Endothelial cell of umbilical vein (primary cell): Measurements from ENCODE around the gene TLE3. TPM values are rescaled to one million over a fixed set of nuclear protein-coding genes. Genes with fewer than 3 reads are reported as not detected.

Experiments
- BruUV-seq: library from RNA; stranded (reverse); fragments of 400-500 nt; replicated peaks from 2 replicates; lab custom pipeline; 2021; lab: Mats Ljungman, UMichigan
- CTCF ChIA-PET: fragments of 300-600, 350-600 bp; sonication (Branson Sonifier 250); formaldehyde crosslinking; loops from one replicate; lab custom pipeline; 2021; ENCODE audit warnings: antibody characterized with exemption, inconsistent platforms; lab: Charles Lee
- POLR2A ChIA-PET: fragments of 300-600, 350-600 bp; sonication (Branson Sonifier 250); formaldehyde crosslinking; loops from one replicate; lab custom pipeline; 2021; ENCODE audit warnings: antibody characterized with exemption, inconsistent platforms; lab: Charles Lee
- DNase-seq: peaks from one replicate; pipeline ENCODE4 v3.0.0-alpha.2; 2011; ENCODE audit warnings: low read depth, low spot score
- FAIRE-seq: peaks from 2 replicates; lab custom pipeline; 2011; peaks lifted over from hg19 to GRCh38; lab: Jason Lieb, UNC
- H2AFZ ChIP-seq: 2 replicates; pipeline ENCODE4 v1.6.0; 2012; ENCODE audit warnings: low read depth, low read length, control low read depth, inconsistent platforms
- H3K27ac ChIP-seq: 2 replicates; pipeline ENCODE4 v1.5.1; 2011; ENCODE audit warnings: low read depth, mild to moderate bottlenecking, control low read depth, low read length, moderate library complexity; ENCODE audit not compliant: insufficient read depth
- H3K27me3 ChIP-seq, 2 experiments: 2 replicates each; pipeline versions ENCODE4 v1.6.0 to v1.6.1; 2011; ENCODE audit warnings: low read length in 2 of 2, mixed read lengths in 1 of 2; ENCODE audit not compliant: control insufficient read depth in 2 of 2, insufficient read depth in 2 of 2
- H3K36me3 ChIP-seq, 2 experiments: 2 replicates in 1 of 2; 3 replicates in 1 of 2; pipeline ENCODE4 v1.5.1; 2011; ENCODE audit warnings: low read length in 2 of 2, mild to moderate bottlenecking in 1 of 2, moderate library complexity in 1 of 2; ENCODE audit not compliant: control insufficient read depth in 2 of 2, insufficient read depth in 2 of 2; ENCODE audit errors: extremely low read depth in 1 of 2
- H3K4me1 ChIP-seq: 3 replicates; pipeline ENCODE4 v1.5.1; 2011; ENCODE audit warnings: mild to moderate bottlenecking, low read length; ENCODE audit not compliant: control insufficient read depth, insufficient read depth; ENCODE audit errors: extremely low read depth
- H3K4me2 ChIP-seq: 2 replicates; pipeline ENCODE4 v1.6.1; 2011; ENCODE audit warnings: low read length, control low read depth, mixed read lengths; ENCODE audit not compliant: insufficient read depth
- H3K4me3 ChIP-seq, 3 experiments: fragments of 200-600 bp in 1 of 3; sonication (generic), shearing (Covaris generic) in 1 of 3; replicated peaks in 1 of 3; 2 replicates each; pipeline ENCODE4 v1.5.1; 2011 to 2016; ENCODE audit warnings: control low read depth in 3 of 3, low read length in 3 of 3, mild to moderate bottlenecking in 2 of 3, inconsistent platforms in 1 of 3, low read depth in 1 of 3, moderate library complexity in 1 of 3; ENCODE audit not compliant: insufficient read depth in 1 of 3
- H3K79me2 ChIP-seq: 2 replicates; pipeline ENCODE4 v1.6.0; 2012; ENCODE audit warnings: low read length, inconsistent platforms; ENCODE audit not compliant: control insufficient read depth, insufficient read depth
- H3K9ac ChIP-seq: replicated peaks from 2 replicates; pipeline ENCODE3; 2011; ENCODE audit warnings: low read length, control low read depth; ENCODE audit not compliant: insufficient read depth; ENCODE audit errors: extremely low read depth
- H3K9me1 ChIP-seq: replicated peaks from 3 replicates; pipeline ENCODE4 v1.6.0; 2011; ENCODE audit warnings: mild to moderate bottlenecking, low read length; ENCODE audit not compliant: control insufficient read depth, insufficient read depth; ENCODE audit errors: extremely low read depth
- H3K9me3 ChIP-seq: replicated peaks from 2 replicates; pipeline ENCODE4 v1.5.1; 2012; ENCODE audit warnings: low read length, inconsistent platforms; ENCODE audit not compliant: control insufficient read depth, insufficient read depth
- H4K20me1 ChIP-seq: replicated peaks from 2 replicates; pipeline ENCODE3; 2011; ENCODE audit warnings: mild to moderate bottlenecking, low read length; ENCODE audit not compliant: control insufficient read depth, insufficient read depth; ENCODE audit errors: extremely low read depth
- EZH2 ChIP-seq: IDR thresholded peaks from 2 replicates; pipeline ENCODE4 v1.6.1; 2012; ENCODE audit warnings: borderline replicate concordance, low read depth, mild to moderate bottlenecking, moderate library complexity, low read length, inconsistent platforms; ENCODE audit not compliant: severe bottlenecking
- JUN ChIP-seq: IDR thresholded peaks from 2 replicates; pipeline ENCODE4 v1.6.1; 2011; ENCODE audit warnings: borderline replicate concordance, low read depth; ENCODE audit not compliant: insufficient read length, insufficient read depth
- MYC ChIP-seq: IDR thresholded peaks from one replicate; pipeline ENCODE4 v1.6.1; 2011; ENCODE audit warnings: mild to moderate bottlenecking, low read depth, low read length
- dilution Hi-C: fragments of 300-500 bp; cut with MboI; formaldehyde crosslinking; loops from one replicate; pipeline ENCODE4 v1.15.0; 2019; ENCODE audit warnings: low sequenced_read_pairs; ENCODE audit not compliant: extremely low pct_ligation_motif_present
- intact Hi-C: fragments of 100-400 bp; cut with micrococcal nuclease; formaldehyde crosslinking; loops from one replicate; pipeline ENCODE4 v1.10.0; 2022
- polyA plus RNA-seq, 4 experiments: library from polyadenylated mRNA; depleted of rRNA in 3 of 4; stranded (reverse) in 3 of 4; unstranded in 1 of 4; fragments of >200 nt; gene quantifications; 2 replicates each; pipeline versions ENCODE4 v1.2.1 to v1.2.3, GENCODE V29; 2011 to 2012; ENCODE audit warnings: missing spikeins in 1 of 4
- total RNA-seq: library from RNA; stranded (reverse); gene quantifications from 2 replicates; pipeline ENCODE4 v1.2.3, GENCODE V29; 2021
- TF ChIP-seq, protein P1 (sequence below), 2 donors: IDR thresholded peaks; 1 replicate in 1 of 2; 2 replicates in 1 of 2; pipeline ENCODE4 v1.5.1; 2011; ENCODE audit warnings: low read length in 2 of 2, mild to moderate bottlenecking in 2 of 2, moderate library complexity in 2 of 2, control low read depth in 1 of 2, inconsistent platforms in 1 of 2, low read depth in 1 of 2; ENCODE audit not compliant: insufficient read depth in 1 of 2; ENCODE audit errors: extremely low read depth in 1 of 2
- TF ChIP-seq, protein P2 (sequence below): IDR thresholded peaks from 2 replicates; pipeline ENCODE4 v1.6.1; 2011; ENCODE audit not compliant: insufficient read depth, insufficient read length

The TLE3 gene
- total and polyA plus RNA-seq, 2 donors (not counting 3 experiments of a cell fraction or from before 2014, with no cell fraction given), result 40.5 to 56.9 TPM

DNA sequence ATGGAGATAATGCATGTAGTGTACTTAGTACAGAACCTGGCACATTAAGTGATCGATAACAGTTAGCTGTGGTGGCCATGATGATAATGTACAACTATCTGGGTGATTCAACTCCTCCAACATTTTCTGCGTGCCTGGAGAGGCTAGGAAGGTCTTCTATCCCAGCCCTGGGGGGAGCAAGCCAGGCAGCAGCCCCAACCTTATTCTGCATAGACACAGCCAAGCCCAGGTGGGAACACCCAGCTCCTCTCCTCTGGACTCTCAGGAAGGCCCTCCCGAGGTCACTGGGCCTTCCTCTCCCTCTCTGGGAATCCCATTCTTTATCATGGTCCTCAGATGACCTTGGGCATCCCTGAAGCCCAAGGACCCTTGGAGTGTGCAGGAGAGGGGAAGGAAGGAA lies 5.1 kb upstream of the TLE3 start:
- FAIRE-seq, result no peak
- Histone ChIP-seq H3K27ac (no peak overlapping the region), H4K20me1 (no peaks in the 10 kb centered on the region), H3K79me2 (no peaks in the 10 kb centered on the region), H3K4me3 (no peak overlapping the region), H3K4me1 (peaks cover 24% of the 10 kb centered on the region), H3K9me1 (no peaks in the 10 kb centered on the region), H3K9ac (no peak overlapping the region), H3K36me3 (no peaks in the 10 kb centered on the region), H2AFZ (no peak overlapping the region), H3K4me2 (no peak overlapping the region), H3K9me3 (no peaks in the 10 kb centered on the region), H3K27me3 (peaks cover 3 to 14% of the 10 kb centered on the region in 2 experiments)
- no peak for DNase-seq
- dilution Hi-C loops (no loop called here), intact Hi-C loops (loop anchor here (5.0 kb wide), 1 partner anchor 79 kb away; no protein-coding TSS in a partner anchor)
- POLR2A ChIA-PET, result no interaction called here
- TF ChIP-seq JUN, result no peak
- TF ChIP-seq, protein P1, sequence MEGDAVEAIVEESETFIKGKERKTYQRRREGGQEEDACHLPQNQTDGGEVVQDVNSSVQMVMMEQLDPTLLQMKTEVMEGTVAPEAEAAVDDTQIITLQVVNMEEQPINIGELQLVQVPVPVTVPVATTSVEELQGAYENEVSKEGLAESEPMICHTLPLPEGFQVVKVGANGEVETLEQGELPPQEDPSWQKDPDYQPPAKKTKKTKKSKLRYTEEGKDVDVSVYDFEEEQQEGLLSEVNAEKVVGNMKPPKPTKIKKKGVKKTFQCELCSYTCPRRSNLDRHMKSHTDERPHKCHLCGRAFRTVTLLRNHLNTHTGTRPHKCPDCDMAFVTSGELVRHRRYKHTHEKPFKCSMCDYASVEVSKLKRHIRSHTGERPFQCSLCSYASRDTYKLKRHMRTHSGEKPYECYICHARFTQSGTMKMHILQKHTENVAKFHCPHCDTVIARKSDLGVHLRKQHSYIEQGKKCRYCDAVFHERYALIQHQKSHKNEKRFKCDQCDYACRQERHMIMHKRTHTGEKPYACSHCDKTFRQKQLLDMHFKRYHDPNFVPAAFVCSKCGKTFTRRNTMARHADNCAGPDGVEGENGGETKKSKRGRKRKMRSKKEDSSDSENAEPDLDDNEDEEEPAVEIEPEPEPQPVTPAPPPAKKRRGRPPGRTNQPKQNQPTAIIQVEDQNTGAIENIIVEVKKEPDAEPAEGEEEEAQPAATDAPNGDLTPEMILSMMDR (IDR thresholded peaks at IDR 0.05; ENCODE audit: extremely low read depth in 1 of 2, insufficient read depth in 1 of 2, low read depth in 1 of 2, low read length in 2 of 2), result no peak
- no peak for TF ChIP-seq EZH2
- CTCF ChIA-PET, result interaction anchor here (0.9 to 5.7 kb wide), 4 partner anchors 9 to 261 kb away, joined by 3 to 60 read pairs (median 5); no protein-coding TSS in a partner anchor
- no TSS peak for BruUV-seq

DNA sequence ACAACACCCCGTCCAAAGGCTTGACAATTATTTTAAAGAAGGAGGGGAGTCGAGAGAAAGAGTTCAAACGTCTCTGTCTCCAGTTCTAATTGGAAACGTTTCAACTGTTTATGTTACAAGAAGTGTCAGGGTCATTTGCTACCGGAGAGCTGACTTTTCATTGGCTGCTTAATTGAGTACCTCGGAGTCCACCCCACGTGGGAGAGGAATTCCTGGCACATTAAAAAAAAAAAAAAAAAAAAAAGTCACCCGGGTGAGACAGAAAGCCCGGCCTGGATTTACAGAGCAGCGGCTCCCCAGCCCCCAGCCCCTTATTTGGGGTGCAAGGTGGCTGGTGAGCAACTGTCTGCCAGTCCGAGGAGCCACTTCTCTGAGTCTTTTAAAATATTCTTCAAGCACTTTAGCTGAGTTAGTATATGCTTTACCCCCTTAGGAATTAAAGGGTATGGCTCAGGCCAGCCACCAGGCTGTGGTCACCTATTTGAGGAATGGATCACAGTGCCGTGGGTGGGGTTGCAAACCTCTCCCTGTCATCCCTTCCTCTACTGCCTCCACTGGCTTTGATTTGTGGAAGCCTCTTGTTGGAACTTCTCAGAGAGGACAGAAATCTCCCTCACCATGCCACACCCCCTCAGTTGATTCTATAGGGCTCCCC lies 3.9 kb upstream of the TLE3 start:
- Histone ChIP-seq H3K9me3 (no peaks in the 10 kb centered on the region), H3K9me1 (no peaks in the 10 kb centered on the region), H3K9ac (no peak overlapping the region), H3K4me3 (peak overlapping the region in 1 of 3 experiments; percentile 14), H4K20me1 (no peaks in the 10 kb centered on the region), H3K4me2 (peak overlapping the region; percentile 84), H3K27ac (no peak overlapping the region), H2AFZ (no peak overlapping the region), H3K79me2 (peaks cover 9% of the 10 kb centered on the region), H3K4me1 (peaks cover 27% of the 10 kb centered on the region), H3K36me3 (no peaks in the 10 kb centered on the region), H3K27me3 (peaks cover 3 to 7% of the 10 kb centered on the region in 2 experiments)
- peak; percentile 96 for FAIRE-seq
- dilution Hi-C loops (no loop called here), intact Hi-C loops (loop anchor here (1.0 to 5.0 kb wide), 2 partner anchors 10 to 81 kb away; no protein-coding TSS in a partner anchor)
- POLR2A ChIA-PET, result interaction anchor here (0.7 to 3.1 kb wide), 3 partner anchors 10 to 498 kb away, joined by 5 to 26 read pairs (median 11); no protein-coding TSS in a partner anchor
- no TSS peak for BruUV-seq
- CTCF ChIA-PET, result interaction anchor here (0.7 to 5.7 kb wide), 12 partner anchors 7 to 635 kb away, joined by 3 to 60 read pairs (median 5); no protein-coding TSS in a partner anchor
- TF ChIP-seq EZH2 (no peak), MYC (no peak)
- TF ChIP-seq, protein P2, sequence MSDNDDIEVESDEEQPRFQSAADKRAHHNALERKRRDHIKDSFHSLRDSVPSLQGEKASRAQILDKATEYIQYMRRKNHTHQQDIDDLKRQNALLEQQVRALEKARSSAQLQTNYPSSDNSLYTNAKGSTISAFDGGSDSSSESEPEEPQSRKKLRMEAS, result peak; percentile 20
- peak; percentile 91 for DNase-seq
